Sigmoid colon (tissue), 7 donors: ENCODE results near the gene CYP2F1. TPM values are rescaled to one million over a fixed set of nuclear protein-coding genes. Genes with fewer than 3 reads are reported as not detected.
"Not testable (repeated sequence)": the region's sequence is repeated elsewhere in the genome, so short reads cannot be mapped to it uniquely, and the experiment has no call there.

Experiments used
- DNase-seq: peaks from one replicate; pipeline ENCODE4 v3.0.0-alpha.2; 2019
- H3K27ac ChIP-seq, 4 donors: fragments of 200-600 bp; sonication (generic); one replicate each; pipeline ENCODE4 v1.5.1; 2016 to 2019; ENCODE audit warnings: mild to moderate bottlenecking in 1 of 4
- H3K27me3 ChIP-seq, 3 donors: fragments of 200-600 bp; sonication (generic); one replicate each; pipeline ENCODE4 v1.5.1; 2019; ENCODE audit warnings: mild to moderate bottlenecking in 1 of 3
- H3K36me3 ChIP-seq, 4 donors: fragments of 200-600 bp; sonication (generic); one replicate each; pipeline ENCODE4 v1.5.1; 2016 to 2019
- H3K4me1 ChIP-seq, 4 donors: fragments of 200-600 bp; sonication (generic); one replicate each; pipeline ENCODE4 v1.5.1; 2017 to 2019
- H3K4me3 ChIP-seq, 4 donors: fragments of 200-600 bp; sonication (generic); one replicate each; pipeline ENCODE4 v1.5.1; 2017 to 2019; ENCODE audit warnings: mild to moderate bottlenecking in 2 of 4, moderate library complexity in 1 of 4
- H3K9me3 ChIP-seq, 4 donors: fragments of 200-600 bp in 3 of 4; sonication (generic) in 3 of 4; one replicate each; pipeline versions ENCODE4 v1.5.1 to v1.6.1; 2013 to 2019
- EP300 ChIP-seq, 4 donors: sonication (generic); formaldehyde crosslinking; IDR thresholded peaks; one replicate each; pipeline ENCODE4 v1.6.1; 2017; ENCODE audit warnings: antibody characterized with exemption in 4 of 4
- POLR2A ChIP-seq, 2 donors: fragments of 450-650 bp; IDR thresholded peaks; one replicate each; pipeline ENCODE4 v1.6.1; 2016; ENCODE audit warnings: antibody characterized with exemption in 2 of 2, mild to moderate bottlenecking in 2 of 2, moderate library complexity in 2 of 2
- POLR2AphosphoS5 ChIP-seq, 4 donors: sonication (generic); formaldehyde crosslinking; IDR thresholded peaks; one replicate each; pipeline ENCODE4 v1.6.1; 2017; ENCODE audit warnings: antibody characterized with exemption in 4 of 4
- WGBS, 2 donors: extraction: QIAGEN DNeasy Blood & Tissue Kit; methylation state at CpG; one replicate each; pipeline ENCODE4 v1.1.7; 2013; 5-methylcytosine and 5-hydroxymethylcytosine counted together
- intact Hi-C: fragments of 100-400 bp; cut with DNase I; formaldehyde crosslinking; loops from one replicate; pipeline ENCODE4 v1.15.1; 2023
- polyA plus RNA-seq, 3 donors: library from polyadenylated mRNA; stranded (reverse); fragments of 200-250 nt; gene quantifications; one replicate each; pipeline ENCODE4 v1.2.3, GENCODE V29; 2013
- total RNA-seq, 4 donors: library from RNA; depleted of rRNA; stranded (reverse); fragments of >200 nt; gene quantifications; one replicate each; pipeline ENCODE4 v1.1.0, GENCODE V29; 2016
- TF ChIP-seq, protein P1 (sequence below), 4 experiments: fragments of 450-650 bp in 3 of 4; fragments of 200-600 bp in 1 of 4; IDR thresholded peaks; one replicate each; pipeline ENCODE4 v1.5.1; 2016 to 2019; ENCODE audit warnings: antibody characterized with exemption in 4 of 4, mild to moderate bottlenecking in 3 of 4, moderate library complexity in 2 of 4
- donor health status: healthy with polysubstance abuse.
- donor health status: Bipolar disorder and iron deficiency.
- donor health status: healthy.

The CYP2F1 gene
- total and polyA plus RNA-seq, 7 donors = not detected

DNA sequence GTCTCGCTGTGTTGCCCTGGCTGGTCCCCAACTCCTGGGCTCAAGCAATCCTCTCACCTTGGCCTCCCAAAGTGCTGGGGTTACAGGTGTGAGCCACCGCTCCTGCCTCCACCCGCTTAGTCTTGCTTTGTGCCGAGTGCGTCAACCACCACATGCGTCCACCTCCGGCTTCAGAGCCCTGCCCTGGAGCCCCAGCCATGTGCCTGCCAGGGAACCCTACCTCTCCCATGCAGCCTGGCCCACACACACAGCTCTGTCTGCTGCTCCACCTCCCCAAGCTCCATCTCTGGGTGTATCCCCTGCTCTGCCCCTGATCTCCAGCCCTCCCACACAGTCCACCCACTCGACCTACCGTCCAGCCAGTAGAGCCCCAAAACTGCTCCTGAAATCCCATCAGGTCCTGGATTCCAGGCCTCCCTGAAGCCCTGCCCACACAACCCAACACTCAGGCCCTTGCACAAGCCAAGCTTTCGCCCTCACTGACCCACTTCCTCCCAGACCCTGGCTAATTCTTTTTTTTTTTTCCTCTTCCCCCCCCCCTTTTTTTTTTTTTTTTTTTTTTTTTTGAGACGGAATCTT lies 9.6 kb downstream of the CYP2F1 start:
- intact Hi-C loops = no loop called here
- no peaks in the 10 kb centered on the region for H3K27me3 ChIP-seq
- TF ChIP-seq, protein P1, sequence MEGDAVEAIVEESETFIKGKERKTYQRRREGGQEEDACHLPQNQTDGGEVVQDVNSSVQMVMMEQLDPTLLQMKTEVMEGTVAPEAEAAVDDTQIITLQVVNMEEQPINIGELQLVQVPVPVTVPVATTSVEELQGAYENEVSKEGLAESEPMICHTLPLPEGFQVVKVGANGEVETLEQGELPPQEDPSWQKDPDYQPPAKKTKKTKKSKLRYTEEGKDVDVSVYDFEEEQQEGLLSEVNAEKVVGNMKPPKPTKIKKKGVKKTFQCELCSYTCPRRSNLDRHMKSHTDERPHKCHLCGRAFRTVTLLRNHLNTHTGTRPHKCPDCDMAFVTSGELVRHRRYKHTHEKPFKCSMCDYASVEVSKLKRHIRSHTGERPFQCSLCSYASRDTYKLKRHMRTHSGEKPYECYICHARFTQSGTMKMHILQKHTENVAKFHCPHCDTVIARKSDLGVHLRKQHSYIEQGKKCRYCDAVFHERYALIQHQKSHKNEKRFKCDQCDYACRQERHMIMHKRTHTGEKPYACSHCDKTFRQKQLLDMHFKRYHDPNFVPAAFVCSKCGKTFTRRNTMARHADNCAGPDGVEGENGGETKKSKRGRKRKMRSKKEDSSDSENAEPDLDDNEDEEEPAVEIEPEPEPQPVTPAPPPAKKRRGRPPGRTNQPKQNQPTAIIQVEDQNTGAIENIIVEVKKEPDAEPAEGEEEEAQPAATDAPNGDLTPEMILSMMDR (IDR thresholded peaks at IDR 0.05) = no peak
- TF ChIP-seq POLR2A (IDR thresholded peaks at IDR 0.05) (no peak), POLR2AphosphoS5 (IDR thresholded peaks at IDR 0.05) (no peak), EP300 (IDR thresholded peaks at IDR 0.05) (no peak)
- H3K27ac ChIP-seq = no peak overlapping the region
- peaks cover 0 to 13% (median 7%) of the 10 kb centered on the region in 4 donors for H3K4me1 ChIP-seq
- H3K9me3 ChIP-seq = no peaks in the 10 kb centered on the region
- H3K4me3 ChIP-seq = no peak overlapping the region
- WGBS, 2 donors = 91 to 93% methylated on average over 11 of the region's 11 CpGs
- DNase-seq = no peak
- no peaks in the 10 kb centered on the region for H3K36me3 ChIP-seq

- not testable (repeated sequence) for H3K9me3 ChIP-seq, H3K36me3 ChIP-seq, DNase-seq, H3K4me3 ChIP-seq, H3K27me3 ChIP-seq
- TF ChIP-seq, protein P1 (IDR thresholded peaks at IDR 0.05) = peak in 3 of 4 experiments; percentile 36 to 75 (median 44)
- 45 to 46% methylated on average over 2 of the region's 2 CpGs for WGBS, 2 donors
- intact Hi-C loops = loop anchor here (2.0 kb wide), 1 partner anchor 18 kb away; no protein-coding TSS in a partner anchor
- peak overlapping the region in 2 of 4 donors; percentile 70 to 74 for H3K27ac ChIP-seq
- H3K4me1 ChIP-seq = peaks cover 0 to 13% (median 7%) of the 10 kb centered on the region in 4 donors
These were observed 12.6 kb downstream of the CYP2F1 start for GRCh38 chr19:41126765-41127203.

DNA sequence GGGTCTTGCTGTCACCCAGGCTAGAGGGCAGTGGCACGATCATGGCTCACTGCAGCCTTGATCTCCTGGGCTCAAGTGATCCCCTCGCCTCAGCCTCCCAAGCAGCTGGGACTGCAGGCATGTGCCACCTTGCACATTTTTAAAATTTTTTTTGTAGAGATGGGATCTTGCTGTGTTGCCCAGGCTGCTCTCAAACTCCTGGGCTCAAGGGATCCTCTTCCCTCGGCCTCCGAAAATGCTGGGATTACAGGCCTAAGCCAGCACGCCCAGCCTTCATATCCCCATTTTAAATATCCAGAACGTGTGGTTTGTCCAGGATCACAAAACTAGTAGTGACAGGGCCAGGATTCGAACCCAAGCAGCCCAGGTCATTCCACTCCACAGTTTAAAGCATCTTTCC lies 13.1 kb downstream of the CYP2F1 start:
- DNase-seq, H3K27me3 ChIP-seq, H3K9me3 ChIP-seq, H3K36me3 ChIP-seq: not testable (repeated sequence)
- Histone ChIP-seq H3K4me1 (peaks cover 0 to 15% (median 7%) of the 10 kb centered on the region in 4 donors), H3K27ac (peak overlapping the region in 3 of 4 donors; percentile 41 to 74 (median 70)), H3K4me3 (peak overlapping the region in 1 of 4 donors; percentile 25)
- intact Hi-C loops = loop anchor here (2.0 kb wide), 1 partner anchor 17 kb away; no protein-coding TSS in a partner anchor
- WGBS, 2 donors = 74 to 78% methylated on average over 7 of the region's 7 CpGs

- H3K4me3 ChIP-seq = peak overlapping the region in 2 of 4 donors; percentile 14 to 25
These were observed 13.6 kb downstream of the CYP2F1 start for GRCh38 chr19:41127801-41128300.

DNA sequence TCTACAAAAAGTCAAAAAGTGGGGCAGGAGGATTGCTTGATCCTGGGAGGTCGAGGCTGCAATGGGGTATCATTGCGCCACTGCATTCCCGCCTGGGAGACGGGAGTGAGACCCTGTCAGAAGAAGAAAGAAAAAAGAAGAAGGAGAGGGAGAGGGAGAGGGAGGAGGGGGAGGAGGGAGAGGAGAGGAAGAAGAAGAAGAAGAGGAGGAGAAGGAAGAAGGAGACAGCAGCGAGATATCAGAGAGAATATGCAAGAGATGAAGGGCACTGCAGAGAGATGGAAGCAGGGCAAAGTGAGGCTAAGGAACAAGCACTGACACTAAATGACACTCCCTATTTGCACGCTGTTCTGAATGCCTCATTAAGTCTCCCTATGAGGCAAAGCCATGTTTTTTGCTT lies 14.5 kb downstream of the CYP2F1 start:
- WGBS, 2 donors = 73 to 78% methylated on average over 6 of the region's 6 CpGs
- intact Hi-C loops = no loop called here
- no peaks in the 10 kb centered on the region for H3K36me3 ChIP-seq

More at GRCh38 chr19:41127801-41128300, 13.6 kb downstream of the CYP2F1 start:
- H3K27me3 ChIP-seq, H3K36me3 ChIP-seq, H3K9me3 ChIP-seq: not testable (repeated sequence)
- peak; percentile 89 for DNase-seq
- Histone ChIP-seq H3K4me1 (peaks cover 0 to 20% (median 7%) of the 10 kb centered on the region in 4 donors), H3K27ac (peak overlapping the region in 3 of 4 donors; percentile 41 to 74 (median 70))
- WGBS, 2 donors = 0 to 1% methylated on average over 29 of the region's 29 CpGs
- intact Hi-C loops = loop anchor here (2.0 kb wide), 1 partner anchor 17 kb away; no protein-coding TSS in a partner anchor
- TF ChIP-seq, protein P1 (IDR thresholded peaks at IDR 0.05) = peak in 2 of 4 experiments; percentile 28 to 30
- TF ChIP-seq POLR2AphosphoS5 (IDR thresholded peaks at IDR 0.05) = peak in 3 of 4 donors; percentile 14 to 43 (median 37)

More for the DNA sequence above, 14.5 kb downstream of the CYP2F1 start:
- no peaks in the 10 kb centered on the region for H3K27me3 ChIP-seq
- H3K4me3 ChIP-seq = no peak overlapping the region
- H3K9me3 ChIP-seq = no peaks in the 10 kb centered on the region
- no peak for TF ChIP-seq POLR2AphosphoS5 (IDR thresholded peaks at IDR 0.05)
- TF ChIP-seq EP300 (IDR thresholded peaks at IDR 0.05) = no peak
- TF ChIP-seq, protein P1 (IDR thresholded peaks at IDR 0.05) = no peak
- TF ChIP-seq POLR2A (IDR thresholded peaks at IDR 0.05) = no peak
- peak overlapping the region in 2 of 4 donors; percentile 70 to 74 for H3K27ac ChIP-seq
- H3K4me1 ChIP-seq = peaks cover 0 to 28% (median 9%) of the 10 kb centered on the region in 4 donors
- DNase-seq = no peak
